HCT116 (cell line): ENCODE results near the gene NKTR. TPM values are rescaled to one million over a fixed set of nuclear protein-coding genes. Genes with fewer than 3 reads are reported as not detected.

Source experiments
- ATAC-seq: fragments of 200-7000 bp; cut with Tn5 transposase; 2 replicates; pipeline ENCODE4 v1.9.1; 2020; ENCODE audit warnings: mild to moderate bottlenecking, moderate library complexity
- BruUV-seq: library from RNA; stranded (reverse); fragments of 400-500 nt; replicated peaks from 2 replicates; lab custom pipeline; 2021; lab: Mats Ljungman, UMichigan
- CTCF ChIA-PET: fragments of 300-600 bp; sonication (Branson Sonifier 250); formaldehyde crosslinking; loops from one replicate; lab custom pipeline; 2021; ENCODE audit warnings: antibody characterized with exemption; lab: Charles Lee
- POLR2A ChIA-PET: fragments of 300-600, 350-600 bp; sonication (Branson Sonifier 250); formaldehyde crosslinking; loops from one replicate; lab custom pipeline; 2021; ENCODE audit warnings: antibody characterized with exemption; lab: Charles Lee
- RAD21 ChIA-PET, 2 experiments: fragments of 300-600 bp; sonication (Branson Sonifier 250); formaldehyde crosslinking; loops; one replicate each; lab custom pipeline; 2023; ENCODE audit warnings: low total read pairs in 2 of 2; ENCODE audit not compliant: uncharacterized antibody in 2 of 2, unreplicated experiment in 2 of 2, low non-redundant PET in 1 of 2; lab: Charles Lee
- DNase-seq: peaks from one replicate; pipeline ENCODE4 v3.0.0-alpha.2; 2010; ENCODE audit warnings: low read depth, low spot score
- H2AFZ ChIP-seq: fragments of 200-600 bp; shearing (Covaris generic), sonication (generic); 2 replicates; pipeline ENCODE4 v1.6.1; 2017; ENCODE audit warnings: low read depth, mixed run types, mixed read lengths, antibody characterized with exemption, low read length; ENCODE audit not compliant: poor library complexity, severe bottlenecking
- H3K27ac ChIP-seq: 2 replicates; pipeline ENCODE4 v1.5.1; 2012; ENCODE audit warnings: low read depth, low read length
- H3K27me3 ChIP-seq: fragments of 200-600 bp; sonication (generic); 2 replicates; pipeline ENCODE4 v1.6.1; 2016; ENCODE audit warnings: mixed run types, low read length, mixed read lengths; ENCODE audit not compliant: insufficient read depth
- H3K36me3 ChIP-seq, 2 experiments: fragments of 200-500 bp in 1 of 2; fragments of 200-600 bp in 1 of 2; sonication (Bioruptor generic) in 1 of 2; sonication (generic) in 1 of 2; 2 replicates each; pipeline versions ENCODE4 v1.5.1 to v1.6.1; 2014 to 2016; ENCODE audit warnings: low read length in 2 of 2, inconsistent platforms in 1 of 2, mixed read lengths in 1 of 2, mixed run types in 1 of 2; ENCODE audit not compliant: insufficient read depth in 2 of 2, control insufficient read depth in 1 of 2
- H3K4me1 ChIP-seq, 2 experiments: fragments of 200-600 bp in 1 of 2; sonication (generic) in 1 of 2; 2 replicates each; pipeline versions ENCODE4 v1.5.1 to v1.6.1; 2012 to 2017; ENCODE audit warnings: low read length in 2 of 2, inconsistent platforms in 1 of 2, mild to moderate bottlenecking in 1 of 2, mixed read lengths in 1 of 2, mixed run types in 1 of 2, moderate library complexity in 1 of 2; ENCODE audit not compliant: insufficient read depth in 2 of 2, control insufficient read depth in 1 of 2
- H3K4me2 ChIP-seq: fragments of 200-600 bp; sonication (generic); 2 replicates; pipeline ENCODE4 v1.6.1; 2017; ENCODE audit warnings: mixed run types, low read length, mixed read lengths
- H3K4me3 ChIP-seq, 2 experiments: fragments of 200-600 bp in 1 of 2; sonication (generic) in 1 of 2; replicated peaks in 1 of 2; 2 replicates each; pipeline ENCODE4 v1.5.1; 2011 to 2016; ENCODE audit warnings: low read length in 2 of 2, control low read depth in 1 of 2, low read depth in 1 of 2, mild to moderate bottlenecking in 1 of 2, mixed read lengths in 1 of 2, mixed run types in 1 of 2
- H3K79me2 ChIP-seq: fragments of 200-600 bp; sonication (generic); 2 replicates; pipeline ENCODE4 v1.6.1; 2017; ENCODE audit warnings: mild to moderate bottlenecking, mixed run types, low read length, moderate library complexity, mixed read lengths; ENCODE audit not compliant: insufficient read depth
- H3K9ac ChIP-seq: fragments of 200-600 bp; sonication (generic); 2 replicates; pipeline ENCODE4 v1.6.1; 2016; ENCODE audit warnings: low read length, mixed read lengths
- H3K9me2 ChIP-seq: fragments of 200-600 bp; sonication (generic), shearing (Covaris generic); 2 replicates; pipeline ENCODE4 v1.6.1; 2017; ENCODE audit warnings: mixed run types, mild to moderate bottlenecking, moderate library complexity; ENCODE audit not compliant: insufficient read depth
- H3K9me3 ChIP-seq, 2 experiments: fragments of 200-500 bp in 1 of 2; fragments of 200-600 bp in 1 of 2; sonication (Bioruptor generic) in 1 of 2; sonication (generic) in 1 of 2; 2 replicates each; pipeline ENCODE4 v1.6.1; 2014 to 2017; ENCODE audit warnings: low read length in 2 of 2, mixed read lengths in 2 of 2, inconsistent platforms in 1 of 2, low read depth in 1 of 2, mild to moderate bottlenecking in 1 of 2, mixed run types in 1 of 2, moderate library complexity in 1 of 2; ENCODE audit not compliant: control insufficient read depth in 1 of 2, insufficient read depth in 1 of 2
- H4K20me1 ChIP-seq: fragments of 200-600 bp; sonication (generic), shearing (Covaris generic); 2 replicates; pipeline ENCODE4 v1.6.1; 2017; ENCODE audit warnings: mixed run types, mild to moderate bottlenecking, moderate library complexity; ENCODE audit not compliant: insufficient read depth
- CEBPB ChIP-seq: IDR thresholded peaks from 2 replicates; pipeline ENCODE4 v1.6.1; 2012; ENCODE audit warnings: low read depth
- CTCF ChIP-seq, 3 experiments: fragments of 200-600 bp in 1 of 3; sonication (generic) in 1 of 3; IDR thresholded peaks in 2 of 3; conservative IDR thresholded peaks in 1 of 3; 2 replicates each; pipeline ENCODE4 v1.5.1; 2012 to 2017; ENCODE audit warnings: low read depth in 2 of 3, low read length in 2 of 3, antibody characterized with exemption in 1 of 3, borderline replicate concordance in 1 of 3, control low read depth in 1 of 3, mild to moderate bottlenecking in 1 of 3, mixed read lengths in 1 of 3, mixed run types in 1 of 3, moderate library complexity in 1 of 3; ENCODE audit not compliant: insufficient read depth in 1 of 3
- ELF1 ChIP-seq: IDR thresholded peaks from 2 replicates; pipeline ENCODE4 v1.6.1; 2012; ENCODE audit warnings: low read depth, borderline replicate concordance
- SRF ChIP-seq: IDR thresholded peaks from 2 replicates; pipeline ENCODE4 v1.6.1; 2012; ENCODE audit warnings: low read depth
- intact Hi-C: fragments of 100-400 bp; cut with micrococcal nuclease; formaldehyde crosslinking; loops from 2 replicates; pipeline ENCODE4 v1.10.0; 2022
- total RNA-seq: library from RNA; stranded (reverse); gene quantifications from one replicate; pipeline ENCODE4 v1.2.1, GENCODE V29; 2021; ENCODE audit not compliant: unreplicated experiment
- TF ChIP-seq, protein P1 (sequence below): IDR thresholded peaks from 2 replicates; pipeline ENCODE4 v1.6.1; 2012; ENCODE audit warnings: low read depth

The NKTR gene
- total RNA-seq, 1 experiment from 2014 or later, result 59.7 TPM

DNA sequence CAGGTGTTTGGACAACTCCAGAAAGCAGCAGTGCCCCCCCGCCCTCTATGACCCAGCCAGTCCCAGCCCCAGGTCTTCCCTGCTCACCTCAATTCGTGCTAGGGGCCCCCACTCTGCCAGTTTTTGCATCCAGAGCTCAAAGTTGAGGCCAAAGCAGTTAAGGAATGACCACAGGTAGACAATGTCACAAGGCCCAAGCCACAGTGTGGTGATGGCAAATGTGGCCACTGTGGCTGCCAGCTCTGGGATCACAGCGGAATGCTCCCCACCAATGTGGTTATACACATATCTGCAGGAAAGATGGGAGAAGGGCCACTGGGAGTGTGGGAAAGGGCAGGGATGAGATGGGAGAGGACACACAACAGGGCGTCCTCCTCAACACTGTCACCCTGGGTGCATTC is 93.0 kb downstream of the NKTR start (continued):
- TF ChIP-seq CTCF (IDR thresholded peaks at IDR 0.05 in 2 of 3, conservative IDR thresholded peaks at IDR 0.05 in 1 of 3; ENCODE audit: borderline replicate concordance in 1 of 3, insufficient read depth in 1 of 3, low read depth in 2 of 3, low read length in 2 of 3), result no peak
- TF ChIP-seq, protein P1, sequence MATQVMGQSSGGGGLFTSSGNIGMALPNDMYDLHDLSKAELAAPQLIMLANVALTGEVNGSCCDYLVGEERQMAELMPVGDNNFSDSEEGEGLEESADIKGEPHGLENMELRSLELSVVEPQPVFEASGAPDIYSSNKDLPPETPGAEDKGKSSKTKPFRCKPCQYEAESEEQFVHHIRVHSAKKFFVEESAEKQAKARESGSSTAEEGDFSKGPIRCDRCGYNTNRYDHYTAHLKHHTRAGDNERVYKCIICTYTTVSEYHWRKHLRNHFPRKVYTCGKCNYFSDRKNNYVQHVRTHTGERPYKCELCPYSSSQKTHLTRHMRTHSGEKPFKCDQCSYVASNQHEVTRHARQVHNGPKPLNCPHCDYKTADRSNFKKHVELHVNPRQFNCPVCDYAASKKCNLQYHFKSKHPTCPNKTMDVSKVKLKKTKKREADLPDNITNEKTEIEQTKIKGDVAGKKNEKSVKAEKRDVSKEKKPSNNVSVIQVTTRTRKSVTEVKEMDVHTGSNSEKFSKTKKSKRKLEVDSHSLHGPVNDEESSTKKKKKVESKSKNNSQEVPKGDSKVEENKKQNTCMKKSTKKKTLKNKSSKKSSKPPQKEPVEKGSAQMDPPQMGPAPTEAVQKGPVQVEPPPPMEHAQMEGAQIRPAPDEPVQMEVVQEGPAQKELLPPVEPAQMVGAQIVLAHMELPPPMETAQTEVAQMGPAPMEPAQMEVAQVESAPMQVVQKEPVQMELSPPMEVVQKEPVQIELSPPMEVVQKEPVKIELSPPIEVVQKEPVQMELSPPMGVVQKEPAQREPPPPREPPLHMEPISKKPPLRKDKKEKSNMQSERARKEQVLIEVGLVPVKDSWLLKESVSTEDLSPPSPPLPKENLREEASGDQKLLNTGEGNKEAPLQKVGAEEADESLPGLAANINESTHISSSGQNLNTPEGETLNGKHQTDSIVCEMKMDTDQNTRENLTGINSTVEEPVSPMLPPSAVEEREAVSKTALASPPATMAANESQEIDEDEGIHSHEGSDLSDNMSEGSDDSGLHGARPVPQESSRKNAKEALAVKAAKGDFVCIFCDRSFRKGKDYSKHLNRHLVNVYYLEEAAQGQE, result no peak

GRCh38 chr3:42694366-42694765 is 93.9 kb downstream of the NKTR start:
- ChIA-PET CTCF (no interaction called here), POLR2A (no interaction called here), RAD21 (no interaction called here)
- Histone ChIP-seq H3K4me2 (no peak overlapping the region), H4K20me1 (no peaks in the 10 kb centered on the region), H3K4me3 (no peak overlapping the region), H2AFZ (no peak overlapping the region), H3K9me3 (no peaks in the 10 kb centered on the region), H3K27me3 (peaks cover 6% of the 10 kb centered on the region; the same call in 1 of the 2 replicates), H3K27ac (no peak overlapping the region), H3K79me2 (no peaks in the 10 kb centered on the region), H3K4me1 (peaks cover 0 to 3% of the 10 kb centered on the region in 2 experiments; a peak in 1 of 4 replicates), H3K36me3 (no peaks in the 10 kb centered on the region), H3K9me2 (no peaks in the 10 kb centered on the region), H3K9ac (no peak overlapping the region)
- DNase-seq (no peak), ATAC-seq (no peak)
- intact Hi-C loops, result no loop called here
- TF ChIP-seq ELF1 (no peak), CEBPB (no peak), SRF (no peak)
- BruUV-seq, result no TSS peak
